Epithelial cell of proximal tubule (primary cell): Measurements from ENCODE around the gene DLX5. TPM values are rescaled to one million over a fixed set of nuclear protein-coding genes. Genes with fewer than 3 reads are reported as not detected.

Experiments
- DNase-seq: peaks from one replicate; pipeline ENCODE4 v3.0.0-alpha.2; 2011; ENCODE audit warnings: low read depth
- H3K4me3 ChIP-seq: 2 replicates; pipeline ENCODE4 v1.5.1; 2011; ENCODE audit warnings: low read depth, mild to moderate bottlenecking, low read length
- total RNA-seq: library from RNA; depleted of rRNA; stranded (reverse); fragments of >200 nt; gene quantifications from 2 replicates; pipeline ENCODE4 v1.2.3, GENCODE V29; 2015
- TF ChIP-seq, protein P1 (sequence below): conservative IDR thresholded peaks from 2 replicates; pipeline ENCODE4 v1.5.1; 2012; ENCODE audit warnings: low read depth, mild to moderate bottlenecking, low read length

The DLX5 gene
- total RNA-seq, 1 donor from 2014 or later: not detected

GRCh38 chr7:96979551-96980276 is 44.9 kb downstream of the DLX5 start:
- no peak for DNase-seq
- no peak overlapping the region for H3K4me3 ChIP-seq
- TF ChIP-seq, protein P1, sequence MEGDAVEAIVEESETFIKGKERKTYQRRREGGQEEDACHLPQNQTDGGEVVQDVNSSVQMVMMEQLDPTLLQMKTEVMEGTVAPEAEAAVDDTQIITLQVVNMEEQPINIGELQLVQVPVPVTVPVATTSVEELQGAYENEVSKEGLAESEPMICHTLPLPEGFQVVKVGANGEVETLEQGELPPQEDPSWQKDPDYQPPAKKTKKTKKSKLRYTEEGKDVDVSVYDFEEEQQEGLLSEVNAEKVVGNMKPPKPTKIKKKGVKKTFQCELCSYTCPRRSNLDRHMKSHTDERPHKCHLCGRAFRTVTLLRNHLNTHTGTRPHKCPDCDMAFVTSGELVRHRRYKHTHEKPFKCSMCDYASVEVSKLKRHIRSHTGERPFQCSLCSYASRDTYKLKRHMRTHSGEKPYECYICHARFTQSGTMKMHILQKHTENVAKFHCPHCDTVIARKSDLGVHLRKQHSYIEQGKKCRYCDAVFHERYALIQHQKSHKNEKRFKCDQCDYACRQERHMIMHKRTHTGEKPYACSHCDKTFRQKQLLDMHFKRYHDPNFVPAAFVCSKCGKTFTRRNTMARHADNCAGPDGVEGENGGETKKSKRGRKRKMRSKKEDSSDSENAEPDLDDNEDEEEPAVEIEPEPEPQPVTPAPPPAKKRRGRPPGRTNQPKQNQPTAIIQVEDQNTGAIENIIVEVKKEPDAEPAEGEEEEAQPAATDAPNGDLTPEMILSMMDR: no peak

DNA sequence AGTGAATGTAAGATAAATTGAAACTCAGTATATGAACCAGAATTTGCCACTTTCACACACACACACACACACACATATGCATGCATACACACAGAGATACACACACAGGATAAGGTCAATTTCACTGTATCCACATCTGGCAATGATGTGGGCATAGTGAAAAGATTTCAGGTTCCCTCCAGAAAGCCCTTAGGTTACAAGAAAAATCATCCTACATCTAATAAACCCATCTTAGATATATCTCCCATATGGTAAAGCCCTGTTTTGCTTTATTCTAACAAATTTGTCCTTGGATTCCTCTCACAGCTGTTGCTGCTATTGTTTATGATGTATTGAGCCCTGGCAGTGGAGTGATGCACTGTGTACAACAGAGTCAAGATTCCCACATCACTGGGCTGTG is 47.2 kb downstream of the DLX5 start:
- no peak for DNase-seq
- TF ChIP-seq, protein P1: no peak
- H3K4me3 ChIP-seq: no peak overlapping the region

- H3K4me3 ChIP-seq: no peak overlapping the region
Observed at GRCh38 chr7:96976106-96976505, 48.5 kb downstream of the DLX5 start.

DNA sequence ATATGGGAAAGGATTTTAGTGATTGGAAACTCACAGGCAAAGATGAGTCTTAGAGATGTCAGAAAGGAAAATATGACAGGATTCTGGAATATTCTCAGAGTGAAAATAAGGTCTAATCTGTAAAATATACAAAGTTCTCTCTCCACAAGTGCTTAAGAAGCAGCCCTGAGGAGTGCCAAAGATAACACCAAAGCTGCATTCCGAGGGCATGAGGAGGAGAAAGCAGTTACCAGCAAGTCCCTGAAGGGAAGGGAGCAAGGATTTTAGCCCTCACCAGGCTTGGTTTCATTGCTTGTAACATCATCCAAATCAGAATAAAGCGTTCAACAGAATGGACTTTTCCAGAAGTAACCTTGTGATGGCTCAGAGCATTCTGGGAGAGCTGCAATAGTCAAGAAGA is 50.6 kb downstream of the DLX5 start:
- no peak overlapping the region for H3K4me3 ChIP-seq
- TF ChIP-seq, protein P1: no peak
- DNase-seq: no peak

More at GRCh38 chr7:96976106-96976505, 48.5 kb downstream of the DLX5 start:
- TF ChIP-seq, protein P1: no peak
- DNase-seq: no peak

- TF ChIP-seq, protein P1: no peak
- no peak for DNase-seq
- no peak overlapping the region for H3K4me3 ChIP-seq
Observed at GRCh38 chr7:96970739-96971138, 53.9 kb downstream of the DLX5 start.

Other genes with a start within 250 kb of the DLX5 start
- gene DLX6, start 19.3 kb downstream of the DLX5 start, total RNA-seq: not detected in 2 replicates
- 17.8 and 26.5 TPM in 2 replicates for gene SDHAF3, start 92.9 kb upstream of the DLX5 start, total RNA-seq